D721Med (cell line): ENCODE measurements around the gene PRDM2.

Source experiments
- DNase-seq: peaks from one replicate; pipeline ENCODE4 v3.0.0; 2011; ENCODE audit warnings: low spot score; ENCODE audit not compliant: insufficient read length
- FAIRE-seq: peaks from 2 replicates; lab custom pipeline; 2011; peaks lifted over from hg19 to GRCh38; lab: Jason Lieb, UNC
- TF ChIP-seq, protein P1 (sequence below): IDR thresholded peaks from 2 replicates; pipeline ENCODE4 v1.5.1; 2012; ENCODE audit warnings: mild to moderate bottlenecking, control low read depth; ENCODE audit not compliant: insufficient read depth; ENCODE audit errors: missing control alignments

Gene PRDM2

DNA sequence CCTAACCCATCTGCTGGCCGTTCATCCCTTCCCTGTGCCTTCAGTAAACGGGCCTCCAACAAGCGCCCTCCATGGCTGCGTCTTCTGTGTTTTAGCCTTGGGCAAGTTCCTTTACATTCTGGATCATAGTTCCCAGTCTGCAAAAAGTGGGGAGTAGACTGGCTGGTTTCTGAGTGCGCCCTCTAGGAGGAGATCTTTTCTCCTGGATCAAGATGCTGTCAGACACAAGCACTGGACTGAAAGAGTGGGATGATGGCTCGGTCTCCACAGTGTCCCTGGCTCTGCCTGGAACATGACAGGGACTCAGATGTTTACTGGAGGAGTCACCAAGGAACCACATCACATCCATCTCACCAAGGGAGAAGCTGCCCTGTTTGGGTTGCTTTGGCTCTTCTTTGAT is 88.8 kb downstream of the PRDM2 start:
- FAIRE-seq = no peak
- TF ChIP-seq, protein P1, sequence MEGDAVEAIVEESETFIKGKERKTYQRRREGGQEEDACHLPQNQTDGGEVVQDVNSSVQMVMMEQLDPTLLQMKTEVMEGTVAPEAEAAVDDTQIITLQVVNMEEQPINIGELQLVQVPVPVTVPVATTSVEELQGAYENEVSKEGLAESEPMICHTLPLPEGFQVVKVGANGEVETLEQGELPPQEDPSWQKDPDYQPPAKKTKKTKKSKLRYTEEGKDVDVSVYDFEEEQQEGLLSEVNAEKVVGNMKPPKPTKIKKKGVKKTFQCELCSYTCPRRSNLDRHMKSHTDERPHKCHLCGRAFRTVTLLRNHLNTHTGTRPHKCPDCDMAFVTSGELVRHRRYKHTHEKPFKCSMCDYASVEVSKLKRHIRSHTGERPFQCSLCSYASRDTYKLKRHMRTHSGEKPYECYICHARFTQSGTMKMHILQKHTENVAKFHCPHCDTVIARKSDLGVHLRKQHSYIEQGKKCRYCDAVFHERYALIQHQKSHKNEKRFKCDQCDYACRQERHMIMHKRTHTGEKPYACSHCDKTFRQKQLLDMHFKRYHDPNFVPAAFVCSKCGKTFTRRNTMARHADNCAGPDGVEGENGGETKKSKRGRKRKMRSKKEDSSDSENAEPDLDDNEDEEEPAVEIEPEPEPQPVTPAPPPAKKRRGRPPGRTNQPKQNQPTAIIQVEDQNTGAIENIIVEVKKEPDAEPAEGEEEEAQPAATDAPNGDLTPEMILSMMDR = no peak
- no peak for DNase-seq

- no peak for FAIRE-seq
- TF ChIP-seq, protein P1 = no peak
- DNase-seq = no peak
These were observed 90.5 kb downstream of the PRDM2 start for GRCh38 chr1:13790290-13791030.

- DNase-seq = no peak
- no peak for FAIRE-seq
- TF ChIP-seq, protein P1 = no peak
These were observed 92.4 kb downstream of the PRDM2 start for GRCh38 chr1:13792419-13792818.

DNA sequence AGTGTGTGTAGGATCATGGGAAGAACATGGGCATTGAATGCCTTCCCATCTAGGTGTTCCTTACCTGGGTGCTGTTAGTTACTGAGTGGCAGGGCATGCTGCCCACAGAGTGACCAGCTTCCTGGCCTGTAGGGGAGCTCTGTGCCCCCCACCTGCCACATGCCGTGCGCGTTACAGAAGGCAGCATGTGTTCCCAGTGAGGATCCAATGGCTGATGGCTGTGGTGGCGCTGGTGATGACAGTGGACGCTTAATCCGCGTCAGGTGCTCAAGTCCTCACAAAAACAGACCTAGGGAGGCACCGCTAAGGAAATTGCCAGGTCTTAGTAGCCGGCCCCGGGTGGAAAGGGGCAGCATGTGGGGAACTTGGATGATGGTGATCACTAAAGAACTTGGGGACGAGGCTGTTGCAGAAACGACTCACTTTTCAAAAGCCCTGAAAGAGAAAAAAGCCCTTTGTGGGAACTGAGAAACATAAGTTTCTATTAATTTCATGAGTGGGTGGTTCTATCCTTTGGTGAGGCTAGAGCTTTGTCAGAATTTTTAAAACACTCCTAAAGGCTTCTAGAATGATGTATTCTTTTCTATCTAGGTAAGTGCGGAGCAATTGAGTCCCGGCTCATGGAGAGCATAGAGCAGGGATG is 93.2 kb downstream of the PRDM2 start:
- TF ChIP-seq, protein P1 = no peak
- FAIRE-seq = no peak
- no peak for DNase-seq

GRCh38 chr1:13794231-13795187 is 94.5 kb downstream of the PRDM2 start:
- DNase-seq (no peak), FAIRE-seq (no peak)
- TF ChIP-seq, protein P1 = no peak

- FAIRE-seq (no peak), DNase-seq (no peak)
- TF ChIP-seq, protein P1 = no peak
These were observed 97.4 kb downstream of the PRDM2 start for GRCh38 chr1:13797397-13797796.
